Activated naive CD4-positive, alpha-beta T cell (primary cell): Measurements from ENCODE around the gene ALCAM.

ENCODE experiments used
- DNase-seq, 4 experiments: peaks; one replicate each; lab custom pipeline; 2025; lab: John Stamatoyannopoulos, UW

Gene ALCAM

GRCh38 chr3:105366326-105367062 lies at the start of gene ALCAM:
Gene ALCAM (plus strand): TSS chr3:105366909.
- DNase-seq: peak; percentile 44 to 63 (median 49)

GRCh38 chr3:105317841-105318240 lies 48.9 kb upstream of the ALCAM start:
- no peak for DNase-seq

DNA sequence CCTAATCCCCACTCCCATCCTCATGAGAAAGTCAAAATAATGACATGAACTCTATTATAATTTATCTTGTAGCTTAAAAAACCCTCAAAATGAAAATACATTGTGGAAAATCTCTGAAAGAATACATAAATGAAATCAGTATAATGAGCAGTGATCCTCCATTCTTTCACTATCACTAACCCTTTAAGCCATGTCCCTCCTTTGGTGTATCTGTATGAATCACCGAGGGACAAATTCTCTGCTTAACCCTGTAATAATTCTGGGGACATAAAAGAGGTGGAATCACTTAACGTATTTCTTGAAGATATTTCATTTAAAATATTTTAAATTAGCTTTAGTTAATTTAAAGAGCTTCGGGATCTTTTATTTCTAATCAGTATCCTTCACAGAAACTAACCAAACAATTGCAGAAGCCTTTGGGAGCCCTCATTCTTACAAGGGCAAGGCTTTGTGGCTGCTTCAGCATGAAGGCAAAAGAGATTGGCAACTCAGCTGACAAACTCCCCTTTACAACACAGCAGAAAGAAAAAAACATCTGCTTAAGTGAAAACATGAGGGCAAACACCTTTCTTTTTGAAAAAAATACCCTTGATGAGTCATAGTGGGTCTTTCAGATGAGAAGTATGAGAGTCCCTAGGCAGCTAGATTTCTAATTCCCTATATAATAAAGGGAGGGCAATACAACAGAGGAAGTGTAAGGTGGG lies 44.0 kb upstream of the ALCAM start:
- no peak for DNase-seq

GRCh38 chr3:105323274-105323599 lies 43.5 kb upstream of the ALCAM start:
- DNase-seq: no peak

GRCh38 chr3:105324951-105325350 lies 41.8 kb upstream of the ALCAM start:
- DNase-seq: no peak

GRCh38 chr3:105327662-105328337 lies 38.9 kb upstream of the ALCAM start:
- no peak for DNase-seq

- no peak for DNase-seq
Observed at GRCh38 chr3:105328338-105328730, 38.4 kb upstream of the ALCAM start.

DNA sequence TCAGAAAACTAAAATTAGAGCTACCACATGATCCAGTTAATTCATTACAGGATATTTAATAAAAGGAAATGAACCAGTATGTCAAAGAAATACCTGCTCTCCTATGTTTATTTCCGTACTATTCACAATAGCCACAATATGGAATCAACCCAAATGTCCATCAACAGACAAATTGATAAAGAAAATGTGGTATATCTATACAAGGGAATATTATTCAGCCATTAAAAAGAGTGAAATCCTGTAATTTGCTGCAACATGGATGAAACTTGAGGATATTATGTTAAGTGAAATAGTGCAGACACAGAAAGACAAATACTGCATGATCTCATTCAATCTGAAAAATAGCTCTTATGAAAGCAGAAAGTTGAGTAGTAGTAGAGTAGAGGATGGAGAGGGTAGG lies 33.7 kb upstream of the ALCAM start:
- no peak for DNase-seq

GRCh38 chr3:105334138-105334882 lies 32.4 kb upstream of the ALCAM start:
- DNase-seq: no peak

DNA sequence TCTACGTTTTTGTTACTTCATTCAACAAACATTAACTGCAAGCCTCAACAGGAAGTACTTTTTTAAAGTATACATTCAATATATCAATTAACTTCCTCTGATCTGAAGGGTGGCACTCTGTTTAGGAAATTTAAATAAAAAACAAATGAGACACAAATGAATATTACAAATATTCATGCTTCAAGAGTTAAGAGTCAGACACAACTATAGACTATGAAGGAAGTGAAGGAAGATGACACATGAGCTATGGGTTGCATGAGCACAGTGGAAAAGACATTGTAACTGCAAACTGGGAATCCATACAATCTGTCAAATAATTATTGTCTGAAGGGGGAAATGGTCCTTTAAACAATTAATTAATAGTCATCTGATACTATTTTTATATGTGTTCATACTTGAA lies 26.8 kb upstream of the ALCAM start:
- no peak for DNase-seq

GRCh38 chr3:105343991-105344390 lies 22.7 kb upstream of the ALCAM start:
- no peak for DNase-seq

GRCh38 chr3:105345156-105345555 lies 21.6 kb upstream of the ALCAM start:
- no peak for DNase-seq

GRCh38 chr3:105347625-105348302 lies 18.9 kb upstream of the ALCAM start:
- no peak for DNase-seq

DNA sequence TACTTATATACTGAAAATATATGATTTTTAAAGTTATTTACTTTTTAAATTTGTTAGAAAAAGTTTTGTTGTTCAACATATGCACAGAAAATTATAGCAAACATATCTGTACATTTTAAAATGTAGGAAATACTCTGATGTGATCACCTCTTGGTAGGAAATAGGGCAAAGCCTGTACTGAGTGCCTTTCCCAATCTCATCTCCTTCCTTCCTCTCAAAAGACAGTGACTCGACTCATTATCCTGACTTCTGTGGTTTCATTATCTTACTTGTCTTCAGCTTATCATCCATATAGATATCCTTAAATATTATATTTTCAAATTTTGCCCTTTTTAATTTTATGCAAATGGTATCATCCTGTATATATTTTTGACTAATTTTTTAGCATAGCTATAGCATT lies 18.4 kb upstream of the ALCAM start:
- no peak for DNase-seq

DNA sequence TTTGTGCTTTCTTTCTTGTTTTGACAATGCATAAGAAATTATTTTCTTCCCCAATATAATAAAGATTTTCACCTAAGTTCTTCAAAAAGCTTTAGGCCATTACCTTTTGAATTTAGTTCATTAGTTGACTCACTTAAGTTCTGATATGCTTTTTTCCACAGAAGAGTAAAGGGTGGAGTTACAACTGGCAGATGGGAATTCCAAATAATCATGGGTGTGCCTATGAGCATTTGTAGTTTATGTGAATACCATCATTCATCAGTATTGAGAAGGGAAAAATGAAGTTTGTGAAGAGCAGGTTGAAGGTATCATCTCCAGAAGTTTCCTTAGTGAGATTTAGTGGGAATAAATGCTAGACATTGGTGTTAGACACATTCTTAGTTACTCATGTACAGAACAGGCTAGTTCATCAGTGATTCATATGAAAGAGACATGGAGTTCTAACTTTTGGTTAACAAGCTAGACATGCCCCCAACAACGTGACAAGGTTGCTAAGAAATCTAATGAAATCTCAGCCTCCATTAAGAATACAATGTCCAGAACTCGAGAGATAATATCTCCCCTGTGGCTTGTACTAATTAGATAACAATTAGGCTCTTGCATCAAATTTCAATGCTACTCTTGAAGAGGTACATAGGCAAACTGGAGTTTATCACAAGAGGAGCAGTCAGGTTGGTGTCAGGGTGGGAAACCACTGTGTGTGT lies 16.9 kb upstream of the ALCAM start:
- DNase-seq: no peak

DNA sequence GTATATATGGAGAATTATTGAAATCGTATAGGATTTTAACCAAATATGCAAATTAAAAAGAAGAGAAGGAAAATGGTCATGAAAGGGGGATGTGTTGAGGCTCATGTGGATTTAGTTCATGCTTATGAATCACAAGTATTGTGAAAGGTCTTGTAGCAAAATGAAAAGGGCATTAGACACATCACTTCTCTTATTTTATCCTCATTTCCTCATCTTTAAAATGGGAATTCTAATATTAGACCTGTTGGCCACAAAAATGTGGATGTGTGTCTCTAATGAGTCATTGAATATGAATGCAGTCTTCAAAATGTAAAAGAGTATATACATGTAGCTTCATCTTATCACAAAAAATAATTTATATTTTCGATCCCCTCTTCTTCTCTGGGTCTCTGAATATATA lies 14.9 kb upstream of the ALCAM start:
- no peak for DNase-seq

DNA sequence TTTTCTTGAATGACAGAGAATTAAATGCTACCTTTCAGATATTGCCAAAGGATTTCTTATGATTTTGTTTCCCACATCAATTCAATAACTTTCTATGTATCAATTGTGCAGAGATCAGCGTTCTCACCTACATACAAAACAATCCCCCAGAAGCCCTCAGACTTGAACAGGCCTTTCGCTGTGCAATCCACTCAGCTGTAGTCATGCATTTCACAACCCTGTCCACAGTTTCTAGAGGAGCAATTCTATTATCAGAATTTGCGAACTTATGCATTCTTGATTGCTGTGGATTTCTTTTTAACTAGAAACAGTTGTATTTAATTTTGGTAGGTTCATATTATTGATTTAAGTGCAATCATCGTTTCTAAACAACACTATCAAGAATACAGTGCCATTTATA lies 13.7 kb upstream of the ALCAM start:
- DNase-seq: no peak

- DNase-seq: no peak
Observed at GRCh38 chr3:105353485-105354161, 13.1 kb upstream of the ALCAM start.

GRCh38 chr3:105354429-105354828 lies 12.3 kb upstream of the ALCAM start:
- DNase-seq: no peak

DNA sequence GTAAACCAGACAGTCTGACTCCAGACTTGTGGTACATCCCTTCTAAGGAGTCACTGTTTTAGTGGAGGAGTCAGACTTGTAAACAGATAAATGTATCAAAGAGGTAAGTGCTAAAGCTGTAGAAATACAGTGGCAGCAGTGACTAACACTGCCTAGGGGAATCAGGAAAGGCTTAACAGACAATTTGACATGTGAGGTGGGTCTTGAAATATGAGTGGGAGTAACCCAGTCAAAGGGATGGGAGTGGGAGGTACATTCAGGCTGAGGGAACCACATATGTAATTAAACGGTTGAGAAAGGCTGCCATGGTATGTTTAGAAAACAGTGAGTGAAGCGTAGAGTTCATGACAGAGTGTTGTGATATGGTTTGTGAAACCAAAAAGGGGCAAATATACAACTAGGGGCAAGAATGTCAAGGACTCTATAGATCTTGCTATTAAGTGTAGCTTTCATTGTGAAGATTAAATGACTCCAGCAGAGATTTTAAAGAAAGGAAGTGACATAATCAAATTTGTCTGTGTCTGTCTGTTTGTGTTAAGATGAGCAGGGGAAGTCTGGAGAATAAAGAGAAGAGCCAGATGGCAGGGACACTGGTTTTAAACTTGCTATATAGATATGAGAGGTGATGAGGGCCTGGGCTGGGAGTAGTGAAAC lies 11.2 kb upstream of the ALCAM start:
- DNase-seq: no peak
